B cell (primary cell): ENCODE measurements around the gene UBE2E3.

Source experiments
- CTCF ChIP-seq: fragments of 200-600 bp; IDR thresholded peaks from one replicate; pipeline ENCODE4 v1.8.0; 2022; ENCODE audit warnings: antibody characterized with exemption, mild to moderate bottlenecking
- EZH2 ChIP-seq: IDR thresholded peaks from 2 replicates; pipeline ENCODE4 v1.6.1; 2012; ENCODE audit warnings: borderline replicate concordance, low read depth, mild to moderate bottlenecking, moderate library complexity, low read length; ENCODE audit not compliant: insufficient read depth, poor library complexity, severe bottlenecking

- no peak for TF ChIP-seq CTCF
- TF ChIP-seq EZH2 = no peak
Observed at GRCh38 chr2:181065458-181065857, 85.1 kb downstream of the UBE2E3 start.
